CD4-positive, alpha-beta T cell treated with Interleukin-17A for 4 hours (primary cell): ENCODE data around the gene NRP1.
"Not testable (repeated sequence)": the region's sequence is repeated elsewhere in the genome, so short reads cannot be mapped to it uniquely, and the experiment has no call there.

Experiments
- DNase-seq: peaks from one replicate; pipeline ENCODE4 v3.0.0-alpha.2; 2020; ENCODE audit warnings: mixed read lengths

The NRP1 gene

GRCh38 chr10:33334153-33334804 is at the start of gene NRP1:
NRP1 (minus strand) TSS chr10:33334667; CDS start chr10:33334382, 285 bp downstream.
- DNase-seq, result peak; percentile 30

GRCh38 chr10:33384201-33384600 is 49.7 kb upstream of the NRP1 start:
- DNase-seq, result not testable (repeated sequence)

- DNase-seq, result no peak
Measured at GRCh38 chr10:33382921-33383713, 48.6 kb upstream of the NRP1 start.

GRCh38 chr10:33382216-33382600 is 47.7 kb upstream of the NRP1 start:
- no peak for DNase-seq

- no peak for DNase-seq
Measured at GRCh38 chr10:33381451-33382215, 47.2 kb upstream of the NRP1 start.

GRCh38 chr10:33377658-33378025 is 43.2 kb upstream of the NRP1 start:
- no peak for DNase-seq

- no peak for DNase-seq
Measured at GRCh38 chr10:33376976-33377657, 42.6 kb upstream of the NRP1 start.

- DNase-seq, result no peak
Measured at GRCh38 chr10:33376476-33376875, 42.0 kb upstream of the NRP1 start.

GRCh38 chr10:33373263-33373662 is 38.8 kb upstream of the NRP1 start:
- no peak for DNase-seq

- DNase-seq, result no peak
Measured at GRCh38 chr10:33371234-33371633, 36.8 kb upstream of the NRP1 start.

- no peak for DNase-seq
Measured at GRCh38 chr10:33370434-33370930, 36.0 kb upstream of the NRP1 start.

GRCh38 chr10:33368086-33368485 is 33.6 kb upstream of the NRP1 start:
- no peak for DNase-seq

GRCh38 chr10:33365871-33366411 is 31.5 kb upstream of the NRP1 start:
- DNase-seq, result no peak

GRCh38 chr10:33365301-33365700 is 30.8 kb upstream of the NRP1 start:
- no peak for DNase-seq

- no peak for DNase-seq
Measured at GRCh38 chr10:33363106-33363505, 28.6 kb upstream of the NRP1 start.

- no peak for DNase-seq
Measured at GRCh38 chr10:33358016-33358415, 23.5 kb upstream of the NRP1 start.

GRCh38 chr10:33355274-33355673 is 20.8 kb upstream of the NRP1 start:
- no peak for DNase-seq

- DNase-seq, result no peak
Measured at GRCh38 chr10:33353853-33354252, 19.4 kb upstream of the NRP1 start.

- DNase-seq, result no peak
Measured at GRCh38 chr10:33353334-33353733, 18.9 kb upstream of the NRP1 start.

GRCh38 chr10:33352615-33353014 is 18.1 kb upstream of the NRP1 start:
- DNase-seq, result no peak

- DNase-seq, result no peak
Measured at GRCh38 chr10:33352175-33352574, 17.7 kb upstream of the NRP1 start.

GRCh38 chr10:33350041-33350440 is 15.6 kb upstream of the NRP1 start:
- no peak for DNase-seq

GRCh38 chr10:33349268-33349667 is 14.8 kb upstream of the NRP1 start:
- DNase-seq, result no peak
